ENCODE measurements around the gene TASOR. TPM values are rescaled to one million over a fixed set of nuclear protein-coding genes. Genes with fewer than 3 reads are reported as not detected.
A peak's percentile ranks its signal among the peaks of the same experiment; 100 is the strongest.

TASOR gene
- total and polyA plus RNA-seq, 9 of the 15 experiments (the other 6 are each of a cell fraction or from before 2014, with no cell fraction given), result 16.4 to 68.7 (median 33.7) TPM

GRCh38 chr3:56645407-56645806 is 37.7 kb downstream of the TASOR start:
- intact Hi-C loops (cut with micrococcal nuclease) (no loop called here), in situ Hi-C loops (cut with MboI) (no loop called here)
- no peak overlapping the region for H3K4me2 ChIP-seq (ENCODE audit: insufficient read depth, low read length)
- ATAC-seq (no peak), FAIRE-seq (no peak), DNase-seq (ENCODE audit: extremely low read depth in 1 of 4, low spot score in 3 of 4) (no peak)
- H3K79me2 ChIP-seq (ENCODE audit: control insufficient read depth, insufficient read depth, low read length), result peaks cover 6% of the 10 kb centered on the region; the same call in 1 of the 3 replicates
- no peak overlapping the region for H2AFZ ChIP-seq (ENCODE audit: low read depth, low read length)
- H3K27ac ChIP-seq (ENCODE audit: extremely low read depth, low read depth, low read length), result no peak overlapping the region
- ChIA-PET CTCF (ENCODE audit: low intra/inter-chr PET ratio) (no interaction called here), POLR2A (no interaction called here)
- H3K36me3 ChIP-seq (ENCODE audit: control insufficient read depth, insufficient read depth, low read length), result peaks cover 81% of the 10 kb centered on the region
- H3K9me3 ChIP-seq (replicated peaks; ENCODE audit: control insufficient read depth, insufficient read depth, low read depth, low read length), result no peaks in the 10 kb centered on the region
- H4K20me1 ChIP-seq (replicated peaks; ENCODE audit: control insufficient read depth, insufficient read depth, low read length), result no peaks in the 10 kb centered on the region
- TF ChIP-seq MAFG (tag; conservative IDR thresholded peaks at IDR 0.05) (peak; percentile 57; the same call in 1 of the 2 replicates), BCOR (IDR thresholded peaks at IDR 0.05) (no peak), ZNF316 (IDR thresholded peaks at IDR 0.05) (peak; percentile 76), C11orf30 (IDR thresholded peaks at IDR 0.05; ENCODE audit: low read depth) (peak; percentile 66; the same call in 1 of the 2 replicates)
- H3K4me3 ChIP-seq, result no peak overlapping the region
- WGBS (ENCODE audit: insufficient coverage, low coverage, missing lambda C conversion rate), result 67% methylated on average over 2 of the region's 2 CpGs
- H3K9me1 ChIP-seq (ENCODE audit: control insufficient read depth, insufficient read depth, low read length), result no peaks in the 10 kb centered on the region
- no TSS peak for BruUV-seq (replicated peaks)
- H3K4me1 ChIP-seq (replicated peaks in 1 of 2; ENCODE audit: control insufficient read depth in 2 of 2, insufficient read depth in 2 of 2, low read length in 2 of 2), result no peaks in the 10 kb centered on the region
- no peaks in the 10 kb centered on the region for H3K27me3 ChIP-seq (ENCODE audit: control insufficient read depth in 2 of 2, insufficient read depth in 2 of 2, low read length in 2 of 2)
- no peak overlapping the region for H3K9ac ChIP-seq (ENCODE audit: insufficient read depth in 1 of 2, low read depth in 2 of 2, low read length in 2 of 2)

GRCh38 chr3:56633602-56634535 is 49.2 kb downstream of the TASOR start:
- intact Hi-C loops (cut with micrococcal nuclease), result no loop called here
- FAIRE-seq, result no peak
- TF ChIP-seq THRAP3 (IDR thresholded peaks at IDR 0.05; ENCODE audit: borderline replicate concordance) (no peak), ZNF224 (CRISPR knock-in tag; IDR thresholded peaks at IDR 0.05) (no peak), NR4A1 (CRISPR knock-in tag; IDR thresholded peaks at IDR 0.05) (no peak), NR4A1 (tag; IDR thresholded peaks at IDR 0.05) (no peak), USF2 (CRISPR knock-in tag; IDR thresholded peaks at IDR 0.05) (no peak), ZNF639 (CRISPR knock-in tag; conservative IDR thresholded peaks at IDR 0.05 in 1 of 2, IDR thresholded peaks at IDR 0.05 in 1 of 2) (no peak), SAFB2 (IDR thresholded peaks at IDR 0.05; ENCODE audit: borderline replicate concordance, low read depth, low read length, severe bottlenecking) (no peak), ZNF717 (CRISPR knock-in tag; IDR thresholded peaks at IDR 0.05) (no peak), KDM5B (IDR thresholded peaks at IDR 0.05; ENCODE audit: insufficient replicate concordance, low read depth, low read length) (no peak), STAT5A (IDR thresholded peaks at IDR 0.05; ENCODE audit: borderline replicate concordance, low read length) (no peak)

More at GRCh38 chr3:56633602-56634535, 49.2 kb downstream of the TASOR start:
- ChIA-PET CTCF (ENCODE audit: low intra/inter-chr PET ratio) (no interaction called here), POLR2A (no interaction called here)
- 96% methylated on average over 9 of the region's 9 CpGs for WGBS (ENCODE audit: insufficient coverage, low coverage, missing lambda C conversion rate)
- Histone ChIP-seq H3K9me3 (replicated peaks; ENCODE audit: control insufficient read depth, insufficient read depth, low read depth, low read length) (no peaks in the 10 kb centered on the region), H3K27ac (ENCODE audit: extremely low read depth, low read depth, low read length) (no peak overlapping the region), H3K27me3 (ENCODE audit: control insufficient read depth in 2 of 2, insufficient read depth in 2 of 2, low read length in 2 of 2) (no peaks in the 10 kb centered on the region), H3K79me2 (ENCODE audit: control insufficient read depth, insufficient read depth, low read length) (no peaks in the 10 kb centered on the region), H3K4me1 (replicated peaks in 1 of 2; ENCODE audit: control insufficient read depth in 2 of 2, insufficient read depth in 2 of 2, low read length in 2 of 2) (no peaks in the 10 kb centered on the region), H4K20me1 (replicated peaks; ENCODE audit: control insufficient read depth, insufficient read depth, low read length) (no peaks in the 10 kb centered on the region), H3K4me2 (ENCODE audit: insufficient read depth, low read length) (no peak overlapping the region), H3K9ac (ENCODE audit: insufficient read depth in 1 of 2, low read depth in 2 of 2, low read length in 2 of 2) (no peak overlapping the region), H3K9me1 (ENCODE audit: control insufficient read depth, insufficient read depth, low read length) (no peaks in the 10 kb centered on the region), H3K36me3 (ENCODE audit: control insufficient read depth, insufficient read depth, low read length) (peaks cover 49% of the 10 kb centered on the region; the same call in 2 of the 3 replicates), H2AFZ (ENCODE audit: low read depth, low read length) (no peak overlapping the region), H3K4me3 (no peak overlapping the region)
- in situ Hi-C loops (cut with MboI), result no loop called here
- DNase-seq (ENCODE audit: extremely low read depth in 1 of 4, low spot score in 3 of 4) (no peak), ATAC-seq (no peak)
- no TSS peak for BruUV-seq (replicated peaks)
